ENCODE measurements around the gene BNC2. TPM values are rescaled to one million over a fixed set of nuclear protein-coding genes. Genes with fewer than 3 reads are reported as not detected.
"Not testable (repeated sequence)": the region's sequence is repeated elsewhere in the genome, so short reads cannot be mapped to it uniquely, and the experiment has no call there.

Gene BNC2
- polyA plus RNA-seq, 4 donors: 6.6 to 11.3 (median 7.9) TPM

GRCh38 chr9:16480584-16480983 is 389.9 kb downstream of the BNC2 start:
- DNase-seq (ENCODE audit: low read depth in 4 of 4, low spot score in 2 of 4): not testable (repeated sequence)

DNA sequence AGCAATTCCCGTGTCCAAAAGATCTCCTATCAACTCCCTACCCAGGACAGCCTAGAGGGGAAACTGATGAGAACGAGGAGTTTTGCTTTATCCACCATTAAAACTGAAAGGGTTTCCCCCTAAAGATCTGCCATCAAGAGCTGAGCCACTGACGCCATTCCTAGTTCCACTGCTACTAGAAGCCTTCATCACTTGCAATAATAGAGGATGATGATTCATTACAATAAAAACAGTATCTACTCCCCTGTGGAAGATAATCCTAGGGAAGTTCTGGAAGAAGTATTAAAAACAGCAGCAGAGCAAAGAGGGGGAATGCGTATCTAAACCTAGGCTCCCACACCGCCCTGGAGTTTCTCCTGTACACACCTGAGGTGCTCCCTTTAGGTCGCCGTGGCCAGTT is 394.5 kb downstream of the BNC2 start:
- DNase-seq (ENCODE audit: low read depth in 4 of 4, low spot score in 2 of 4): no peak

DNA sequence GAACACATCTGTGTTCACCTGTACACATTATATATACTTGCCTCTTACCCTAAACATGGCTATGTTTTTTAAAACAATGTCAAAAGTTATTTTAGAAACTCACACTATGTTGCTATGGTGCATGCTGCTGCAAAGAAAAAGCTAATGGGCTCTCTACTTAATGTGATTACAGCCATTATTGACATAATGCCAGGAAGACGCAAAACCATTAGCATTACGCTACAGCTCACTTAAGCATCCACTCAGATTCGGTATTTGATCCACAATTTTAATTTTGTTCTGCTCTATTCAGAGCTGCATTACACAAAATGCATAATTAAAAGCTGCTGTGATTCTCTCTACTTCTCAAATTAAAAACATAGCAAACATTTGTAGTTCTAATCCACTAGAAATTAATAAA is 395.2 kb downstream of the BNC2 start:
- DNase-seq (ENCODE audit: low read depth in 4 of 4, low spot score in 2 of 4): no peak

DNA sequence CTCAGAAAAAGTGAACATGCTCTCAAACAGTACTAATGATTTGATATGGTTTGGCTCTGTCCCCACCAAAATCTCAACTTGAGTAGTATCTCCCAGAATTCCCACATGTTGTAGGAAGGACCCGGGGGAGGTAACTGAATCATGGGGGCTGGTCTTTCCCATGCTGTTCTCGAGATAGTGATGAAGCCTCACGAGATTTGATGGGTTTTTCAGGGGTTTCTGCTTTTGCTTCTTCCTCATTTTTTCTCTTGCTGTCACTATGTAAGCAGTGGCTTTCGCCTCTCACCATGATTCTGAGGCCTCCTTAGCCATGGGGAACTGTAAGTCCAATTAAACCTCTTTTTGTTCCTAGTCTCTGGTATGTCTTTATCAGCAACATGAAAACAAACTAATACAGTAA is 401.3 kb downstream of the BNC2 start:
- no peak for DNase-seq (ENCODE audit: low read depth in 4 of 4, low spot score in 2 of 4)

- no peak for DNase-seq (ENCODE audit: low read depth in 4 of 4, low spot score in 2 of 4)
Measured at GRCh38 chr9:16461851-16462250, 408.6 kb downstream of the BNC2 start.

- peak in 2 of 4 donors; percentile 24 to 43 for DNase-seq (ENCODE audit: low read depth in 4 of 4, low spot score in 2 of 4)
Measured at GRCh38 chr9:16461137-16461840, 409.2 kb downstream of the BNC2 start.

GRCh38 chr9:16460696-16461095 is 409.8 kb downstream of the BNC2 start:
- DNase-seq (ENCODE audit: low read depth in 4 of 4, low spot score in 2 of 4): no peak

GRCh38 chr9:16459421-16460148 is 410.9 kb downstream of the BNC2 start:
- DNase-seq (ENCODE audit: low read depth in 4 of 4, low spot score in 2 of 4): no peak

DNA sequence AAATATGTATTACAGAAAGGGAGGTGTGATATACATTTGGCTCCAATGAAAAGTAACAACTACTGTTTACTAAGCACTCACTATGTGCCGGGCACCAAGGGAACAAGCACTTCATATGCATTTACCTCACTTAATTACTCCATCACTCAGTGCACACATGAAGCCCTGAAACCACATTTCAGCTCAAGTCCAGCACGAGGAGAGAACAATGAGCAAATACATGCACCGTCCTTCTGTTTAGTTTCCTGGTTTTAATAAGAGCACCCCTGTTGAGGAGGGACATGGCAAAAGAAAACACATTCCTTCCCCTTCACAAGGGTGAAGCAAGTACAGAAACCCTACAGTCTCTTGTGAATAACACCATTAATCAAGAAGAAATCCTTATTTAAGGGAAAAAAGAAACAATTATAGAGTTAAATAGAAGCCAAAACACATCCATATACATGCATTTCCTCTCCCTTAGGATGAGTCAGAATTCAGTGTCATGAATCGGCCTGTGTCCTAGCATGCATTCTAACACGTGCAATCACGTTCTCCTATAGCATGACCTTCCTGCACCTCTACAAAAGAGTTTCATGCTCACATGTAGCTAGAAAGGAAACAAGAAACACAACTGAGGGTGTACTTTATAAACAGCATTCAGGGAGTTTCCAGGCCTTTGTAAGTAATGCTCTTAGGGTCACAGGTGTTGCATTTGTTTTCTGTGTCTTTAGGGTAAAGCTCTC is 411.6 kb downstream of the BNC2 start:
- DNase-seq (ENCODE audit: low read depth in 4 of 4, low spot score in 2 of 4): no peak

DNA sequence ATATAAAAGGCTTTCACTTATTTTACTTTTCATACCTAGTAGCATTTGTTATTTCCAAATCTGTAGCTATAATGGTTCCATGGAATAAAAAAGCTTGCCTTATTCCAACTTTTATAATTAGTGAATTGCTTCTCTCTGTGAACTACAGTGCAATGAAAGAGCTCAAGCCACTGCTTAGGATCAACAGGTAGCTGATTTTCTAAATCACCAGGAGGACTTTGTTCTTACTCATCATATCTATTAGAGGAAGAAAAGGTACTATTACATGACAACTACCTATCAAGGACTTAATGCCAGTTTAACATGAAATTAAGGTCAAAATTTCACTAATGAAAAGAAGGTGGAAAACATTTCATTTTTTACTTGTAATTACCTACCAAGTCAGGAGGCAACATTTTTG is 414.6 kb downstream of the BNC2 start:
- no peak for DNase-seq (ENCODE audit: low read depth in 4 of 4, low spot score in 2 of 4)

GRCh38 chr9:16453390-16453789 is 417.1 kb downstream of the BNC2 start:
- DNase-seq (ENCODE audit: low read depth in 4 of 4, low spot score in 2 of 4): no peak

- DNase-seq (ENCODE audit: low read depth in 4 of 4, low spot score in 2 of 4): no peak
Measured at GRCh38 chr9:16450578-16450977, 419.9 kb downstream of the BNC2 start.

- no peak for DNase-seq (ENCODE audit: low read depth in 4 of 4, low spot score in 2 of 4)
Measured at GRCh38 chr9:16450043-16450442, 420.4 kb downstream of the BNC2 start.

- no peak for DNase-seq (ENCODE audit: low read depth in 4 of 4, low spot score in 2 of 4)
Measured at GRCh38 chr9:16449076-16449730, 421.3 kb downstream of the BNC2 start.

- no peak for DNase-seq (ENCODE audit: low read depth in 4 of 4, low spot score in 2 of 4)
Measured at GRCh38 chr9:16447946-16448345, 422.5 kb downstream of the BNC2 start.

DNA sequence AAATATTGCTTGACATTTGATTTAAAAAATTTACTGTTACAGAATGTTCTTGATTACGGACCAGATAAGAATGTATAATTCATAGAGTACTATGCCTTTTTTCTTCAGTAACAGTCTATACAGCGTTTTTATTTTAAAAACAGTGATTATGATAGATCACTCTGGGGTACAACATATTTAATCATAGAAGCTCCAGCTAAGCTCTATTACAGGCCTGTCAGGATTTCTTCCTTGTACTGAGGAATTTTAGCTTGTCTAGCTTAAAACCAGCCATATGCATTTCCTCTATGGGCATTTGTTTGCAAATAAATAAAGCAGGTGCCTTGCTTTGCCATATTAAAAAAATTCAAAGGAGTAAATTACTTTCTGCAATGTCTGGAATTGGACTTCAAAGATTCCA is 423.8 kb downstream of the BNC2 start:
- DNase-seq (ENCODE audit: low read depth in 4 of 4, low spot score in 2 of 4): no peak

DNA sequence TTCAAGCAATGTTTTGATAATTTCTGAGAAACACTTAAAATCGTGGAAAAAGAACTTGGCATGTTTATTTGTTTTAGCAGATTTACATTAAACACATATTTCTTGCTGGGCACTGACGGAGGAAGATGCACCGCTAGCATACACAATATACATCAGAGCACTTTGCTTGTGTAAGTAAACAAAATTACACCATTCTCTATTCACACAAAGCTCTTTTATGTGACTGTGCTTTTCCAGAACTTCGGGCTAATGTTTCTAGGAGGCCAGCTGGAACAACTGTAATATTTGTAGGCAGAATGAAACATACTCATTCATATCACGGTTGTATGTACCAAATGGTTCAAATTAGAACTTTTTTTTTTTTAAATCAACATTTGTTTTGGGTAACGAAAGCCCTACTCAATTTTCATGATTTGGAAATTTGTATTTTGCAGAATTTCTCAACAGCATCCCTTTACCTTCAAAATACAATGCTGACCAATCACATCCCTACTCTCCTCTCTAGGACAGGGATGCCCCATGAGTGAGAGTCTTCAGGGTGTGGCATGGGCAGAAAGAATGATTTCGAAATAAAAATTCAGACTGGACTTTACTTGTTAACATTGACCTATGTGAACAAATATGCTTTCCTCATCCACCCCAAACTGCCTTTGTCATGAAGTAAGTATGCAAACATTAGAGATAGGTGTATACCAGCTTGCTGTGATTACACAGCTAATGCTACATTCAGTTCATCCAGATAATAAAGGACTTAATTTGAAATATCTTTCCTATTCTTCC is 425.1 kb downstream of the BNC2 start:
- no peak for DNase-seq (ENCODE audit: low read depth in 4 of 4, low spot score in 2 of 4)

GRCh38 chr9:16442622-16443021 is 427.8 kb downstream of the BNC2 start:
- no peak for DNase-seq (ENCODE audit: low read depth in 4 of 4, low spot score in 2 of 4)

- no peak for DNase-seq (ENCODE audit: low read depth in 4 of 4, low spot score in 2 of 4)
Measured at GRCh38 chr9:16441791-16442190, 428.7 kb downstream of the BNC2 start.

DNA sequence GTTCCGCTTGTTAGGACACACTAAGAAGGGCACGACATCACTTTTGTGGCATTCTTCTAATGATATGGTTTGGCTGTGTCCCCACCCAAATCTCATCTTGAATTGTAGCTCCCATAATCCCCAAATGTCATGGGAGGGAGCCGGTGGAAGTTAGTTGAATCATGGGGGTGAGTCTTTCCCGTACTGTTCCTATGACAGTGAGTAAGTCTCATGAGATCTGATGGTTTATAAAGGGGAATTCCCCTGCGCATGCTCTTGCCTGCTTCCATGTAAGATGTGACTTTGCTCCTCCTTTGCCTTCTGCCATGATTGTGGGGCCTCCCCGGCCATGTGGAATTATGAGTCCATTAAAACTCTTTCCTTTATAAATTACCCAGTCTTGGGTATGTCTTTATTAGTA is 431.6 kb downstream of the BNC2 start:
- DNase-seq (ENCODE audit: low read depth in 4 of 4, low spot score in 2 of 4): not testable (repeated sequence)

Data from left renal cortex interstitium (tissue), 4 donors.